IMR-90 (cell line): ENCODE results near the gene UNK. TPM values are rescaled to one million over a fixed set of nuclear protein-coding genes. Genes with fewer than 3 reads are reported as not detected.

Experiments
- ATAC-seq: fragments of 200-7000 bp; cut with Tn5 transposase; 2 replicates; pipeline ENCODE4 v1.9.1; 2020; ENCODE audit warnings: low read depth, mild to moderate bottlenecking, moderate library complexity
- BruUV-seq: library from RNA; stranded (reverse); fragments of 400-500 nt; replicated peaks from 2 replicates; lab custom pipeline; 2021; lab: Mats Ljungman, UMichigan
- CTCF ChIA-PET: fragments of 300-600 bp; formaldehyde crosslinking; extraction: SDS; loops from one replicate; lab custom pipeline; 2021; ENCODE audit warnings: antibody characterized with exemption; lab: Yijun Ruan, JAX
- POLR2A ChIA-PET: fragments of 300-600 bp; sonication (Branson Sonifier 250); formaldehyde crosslinking; loops from one replicate; lab custom pipeline; 2022; ENCODE audit warnings: antibody characterized with exemption; ENCODE audit not compliant: unreplicated experiment; lab: Charles Lee
- DNase-seq: peaks from one replicate; pipeline ENCODE4 v3.0.0; 2013
- H2AFZ ChIP-seq: replicated peaks from 2 replicates; pipeline ENCODE3; 2013; ENCODE audit warnings: low read length, mild to moderate bottlenecking; ENCODE audit not compliant: poor library complexity
- H2AK5ac ChIP-seq: 2 replicates; pipeline ENCODE4 v1.6.1; 2013; ENCODE audit warnings: low read depth, low read length, inconsistent platforms
- H2AK9ac ChIP-seq: replicated peaks from 2 replicates; pipeline ENCODE3; 2013; ENCODE audit warnings: mild to moderate bottlenecking, low read depth, low read length, moderate library complexity; ENCODE audit not compliant: poor library complexity
- H2BK120ac ChIP-seq: 2 replicates; pipeline ENCODE4 v1.6.1; 2013; ENCODE audit warnings: low read depth, low read length, inconsistent platforms
- H2BK15ac ChIP-seq: 3 replicates; pipeline ENCODE4 v1.6.1; 2013; ENCODE audit warnings: low read depth, low read length, inconsistent platforms
- H2BK20ac ChIP-seq: 2 replicates; pipeline ENCODE4 v1.6.1; 2013; ENCODE audit warnings: low read depth, mild to moderate bottlenecking, inconsistent platforms, low read length, moderate library complexity
- H2BK5ac ChIP-seq: 2 replicates; pipeline ENCODE4 v1.6.1; 2013; ENCODE audit warnings: mild to moderate bottlenecking, low read depth, low read length, inconsistent platforms; ENCODE audit not compliant: poor library complexity, severe bottlenecking
- H3K14ac ChIP-seq: replicated peaks from 2 replicates; pipeline ENCODE4 v1.6.1; 2013; ENCODE audit warnings: low read depth, low read length, inconsistent platforms
- H3K18ac ChIP-seq: 2 replicates; pipeline ENCODE4 v1.6.1; 2013; ENCODE audit warnings: low read depth, low read length, control low read depth
- H3K23ac ChIP-seq: 2 replicates; pipeline ENCODE4 v1.6.1; 2013; ENCODE audit warnings: low read depth, low read length, inconsistent platforms
- H3K27ac ChIP-seq: 2 replicates; pipeline ENCODE4 v1.5.1; 2013; ENCODE audit warnings: mild to moderate bottlenecking, control low read depth, low read length; ENCODE audit not compliant: insufficient read depth
- H3K27me3 ChIP-seq: 2 replicates; pipeline ENCODE4 v1.6.1; 2013; ENCODE audit warnings: low read length; ENCODE audit not compliant: control insufficient read depth, insufficient read depth
- H3K36me3 ChIP-seq: 2 replicates; pipeline ENCODE4 v1.6.1; 2013; ENCODE audit warnings: low read length, mixed read lengths; ENCODE audit not compliant: control insufficient read depth, insufficient read depth
- H3K4ac ChIP-seq: 2 replicates; pipeline ENCODE4 v1.6.1; 2013; ENCODE audit warnings: low read depth, low read length, inconsistent platforms
- H3K4me1 ChIP-seq: 2 replicates; pipeline ENCODE4 v1.6.1; 2013; ENCODE audit warnings: low read length, mixed read lengths; ENCODE audit not compliant: control insufficient read depth, insufficient read depth
- H3K4me2 ChIP-seq: 2 replicates; pipeline ENCODE4 v1.6.1; 2013; ENCODE audit warnings: low read depth, mild to moderate bottlenecking, control low read depth, low read length, moderate library complexity
- H3K4me3 ChIP-seq: 2 replicates; pipeline ENCODE4 v1.5.1; 2013; ENCODE audit warnings: low read depth, mild to moderate bottlenecking, control low read depth, low read length, moderate library complexity; ENCODE audit not compliant: insufficient read depth
- H3K56ac ChIP-seq: 2 replicates; pipeline ENCODE4 v1.6.1; 2013; ENCODE audit warnings: low read length, inconsistent platforms; ENCODE audit not compliant: insufficient read depth; ENCODE audit errors: extremely low read depth
- H3K79me1 ChIP-seq, 2 experiments: 2 replicates each; pipeline ENCODE4 v1.6.1; 2013; ENCODE audit warnings: low read length in 2 of 2, inconsistent platforms in 1 of 2, low read depth in 1 of 2
- H3K9ac ChIP-seq: 2 replicates; pipeline ENCODE4 v1.6.1; 2013; ENCODE audit warnings: low read depth, low read length, control low read depth
- H3K9me1 ChIP-seq: 2 replicates; pipeline ENCODE4 v1.6.1; 2013; ENCODE audit warnings: low read length, inconsistent platforms; ENCODE audit not compliant: insufficient read depth
- H3K9me3 ChIP-seq: 2 replicates; pipeline ENCODE4 v1.6.1; 2013; ENCODE audit warnings: low read length; ENCODE audit not compliant: control insufficient read depth, insufficient read depth
- H4K20me1 ChIP-seq: 2 replicates; pipeline ENCODE4 v1.6.1; 2013; ENCODE audit warnings: low read length, inconsistent platforms; ENCODE audit not compliant: insufficient read depth
- H4K5ac ChIP-seq: 2 replicates; pipeline ENCODE4 v1.6.1; 2013; ENCODE audit warnings: mild to moderate bottlenecking, low read depth, low read length, control low read depth
- H4K8ac ChIP-seq, 2 experiments: 2 replicates each; pipeline ENCODE4 v1.6.1; 2013; ENCODE audit warnings: low read depth in 2 of 2, low read length in 2 of 2, control low read depth in 1 of 2, inconsistent platforms in 1 of 2
- H4K91ac ChIP-seq: 2 replicates; pipeline ENCODE4 v1.6.1; 2013; ENCODE audit warnings: low read depth, low read length, inconsistent platforms; ENCODE audit not compliant: insufficient read depth
- BHLHE40 ChIP-seq: fragments of 150-350 bp; IDR thresholded peaks from 2 replicates; pipeline ENCODE4 v1.6.1; 2016; ENCODE audit warnings: mild to moderate bottlenecking, low read depth, low read length
- CEBPB ChIP-seq: IDR thresholded peaks from 2 replicates; pipeline ENCODE4 v1.6.1; 2012; ENCODE audit warnings: low read depth, low read length, improper control_type of control experiment
- CHD1 ChIP-seq: IDR thresholded peaks from 2 replicates; pipeline ENCODE4 v1.6.1; 2012; ENCODE audit warnings: low read depth, low read length, improper control_type of control experiment
- CTCF ChIP-seq: conservative IDR thresholded peaks from 2 replicates; pipeline ENCODE4 v1.5.1; 2012; ENCODE audit warnings: mild to moderate bottlenecking, low read depth, low read length, improper control_type of control experiment
- ELK1 ChIP-seq: fragments of 150-350 bp; IDR thresholded peaks from 2 replicates; pipeline ENCODE4 v1.6.1; 2016; ENCODE audit warnings: low read depth, mild to moderate bottlenecking, low read length, moderate library complexity, borderline replicate concordance
- FOS ChIP-seq: fragments of 150-350 bp; IDR thresholded peaks from 2 replicates; pipeline ENCODE4 v1.6.1; 2016; ENCODE audit warnings: low read depth, low read length
- MAFK ChIP-seq: IDR thresholded peaks from 2 replicates; pipeline ENCODE4 v1.6.1; 2012; ENCODE audit warnings: low read depth, low read length, improper control_type of control experiment
- MAZ ChIP-seq: IDR thresholded peaks from 2 replicates; pipeline ENCODE4 v1.6.1; 2012; ENCODE audit warnings: low read depth, mild to moderate bottlenecking, low read length, improper control_type of control experiment, moderate library complexity, borderline replicate concordance
- NFE2L2 ChIP-seq: fragments of 150-350 bp; IDR thresholded peaks from 2 replicates; pipeline ENCODE4 v1.6.1; 2016; ENCODE audit warnings: low read depth, mild to moderate bottlenecking, low read length
- POLR2A ChIP-seq: IDR thresholded peaks from 2 replicates; pipeline ENCODE4 v1.6.1; 2012; ENCODE audit warnings: mild to moderate bottlenecking, low read depth, low read length
- RAD21 ChIP-seq: IDR thresholded peaks from 2 replicates; pipeline ENCODE4 v1.6.1; 2012; ENCODE audit warnings: low read length, improper control_type of control experiment
- RCOR1 ChIP-seq: IDR thresholded peaks from 2 replicates; pipeline ENCODE4 v1.6.1; 2012; ENCODE audit warnings: mild to moderate bottlenecking, low read length, improper control_type of control experiment; ENCODE audit not compliant: insufficient replicate concordance
- RFX5 ChIP-seq: IDR thresholded peaks from 2 replicates; pipeline ENCODE4 v1.8.0; 2012; ENCODE audit warnings: low read depth, mild to moderate bottlenecking, low read length, moderate library complexity
- SMC3 ChIP-seq: fragments of 150-350 bp; IDR thresholded peaks from 2 replicates; pipeline ENCODE4 v1.6.1; 2016; ENCODE audit warnings: low read depth, mild to moderate bottlenecking, antibody characterized with exemption, low read length, moderate library complexity
- USF2 ChIP-seq: fragments of 150-350 bp; IDR thresholded peaks from 2 replicates; pipeline ENCODE4 v1.6.1; 2017; ENCODE audit warnings: mild to moderate bottlenecking, antibody characterized with exemption, low read length, low read depth
- WGBS, 2 experiments: methylation state at CpG; one replicate each; pipeline versions ENCODE4 v1.1.5 to v1.1.7; 2013; ENCODE audit warnings: missing lambda C conversion rate in 2 of 2; ENCODE audit not compliant: insufficient read length in 1 of 2; ENCODE audit errors: extremely low coverage in 2 of 2; 5-methylcytosine and 5-hydroxymethylcytosine counted together
- dilution Hi-C: fragments of 300-500 bp; cut with HindIII; formaldehyde crosslinking; loops from one replicate; pipeline ENCODE4 v1.14.3; 2018; ENCODE audit warnings: low sequenced_read_pairs; ENCODE audit not compliant: unreplicated experiment
- in situ Hi-C: fragments of 300-500 bp; cut with MboI; formaldehyde crosslinking; loops from 3 replicates; pipeline ENCODE4 v1.14.3; 2019; ENCODE audit warnings: low sequenced_read_pairs, inconsistent platforms, mixed read lengths
- intact Hi-C: fragments of 100-400 bp; cut with micrococcal nuclease; formaldehyde crosslinking; loops from 2 replicates; pipeline ENCODE4 v1.10.0; 2022
- polyA plus RNA-seq, 3 experiments: library from polyadenylated mRNA; depleted of rRNA; stranded (reverse); fragments of >200 nt; gene quantifications; 2 replicates each; pipeline ENCODE4 v1.2.3, GENCODE V29; 2012; ENCODE audit warnings: low replicate concordance in 1 of 3
- total RNA-seq: library from RNA; depleted of rRNA; stranded (reverse); fragments of >200 nt; gene quantifications from 2 replicates; pipeline ENCODE4 v1.2.3, GENCODE V29; 2012

UNK gene
- total and polyA plus RNA-seq, 2 of the 4 experiments (the other 2 are of a cell fraction): 15.4 to 17.3 TPM

GRCh38 chr17:75737133-75737962 is 47.3 kb upstream of the UNK start:
- intact Hi-C loops: no loop called here
- TF ChIP-seq SMC3: no peak
- no peak for TF ChIP-seq RFX5
- no peak for TF ChIP-seq RCOR1
- TF ChIP-seq RAD21: no peak
- no peak for TF ChIP-seq CHD1
- no peak for TF ChIP-seq FOS
- no peak for TF ChIP-seq CEBPB
- TF ChIP-seq NFE2L2: no peak
- TF ChIP-seq CTCF: no peak
- TF ChIP-seq BHLHE40: no peak
- no peak for TF ChIP-seq USF2
- no peak for TF ChIP-seq MAZ
- no peak for TF ChIP-seq ELK1
- no peak for TF ChIP-seq POLR2A
- no peak for TF ChIP-seq MAFK

More at GRCh38 chr17:75737133-75737962, 47.3 kb upstream of the UNK start:
- Histone ChIP-seq H3K4me1 (no peaks in the 10 kb centered on the region), H3K18ac (no peak overlapping the region), H2BK5ac (no peak overlapping the region), H2BK20ac (no peak overlapping the region), H2AK9ac (no peak overlapping the region), H3K4me2 (no peak overlapping the region), H3K9me1 (no peaks in the 10 kb centered on the region), H4K8ac (no peak overlapping the region), H2AK5ac (no peak overlapping the region), H3K9ac (no peak overlapping the region), H4K20me1 (no peaks in the 10 kb centered on the region), H2BK120ac (no peak overlapping the region), H3K4ac (no peak overlapping the region), H3K36me3 (no peaks in the 10 kb centered on the region), H2AFZ (no peak overlapping the region), H3K27ac (no peak overlapping the region), H3K56ac (no peak overlapping the region), H4K91ac (no peak overlapping the region), H2BK15ac (no peak overlapping the region), H3K79me1 (no peaks in the 10 kb centered on the region), H3K4me3 (no peak overlapping the region), H3K9me3 (no peaks in the 10 kb centered on the region), H3K27me3 (peaks cover 2% of the 10 kb centered on the region; the same call in 1 of the 2 replicates), H4K5ac (no peak overlapping the region), H3K23ac (no peak overlapping the region), H3K14ac (no peak overlapping the region)
- dilution Hi-C loops: no loop called here
- POLR2A ChIA-PET: interaction anchor here (0.6 kb wide), 1 partner anchor 109 kb away, joined by 3 read pairs; no protein-coding TSS in a partner anchor
- no peak for ATAC-seq
- 56% methylated on average over 8 of the region's 20 CpGs; no CpG with 5 or more reads in 1 of the 2 experiments for WGBS, 2 experiments
- CTCF ChIA-PET: interaction anchor here (1.0 to 1.8 kb wide), 3 partner anchors 10 to 103 kb away, joined by 3 to 9 read pairs (median 3); no protein-coding TSS in a partner anchor
- no peak for DNase-seq
- in situ Hi-C loops: no loop called here
- BruUV-seq: no TSS peak
